Measurements from ENCODE around the gene ZNF106.

The ZNF106 gene

GRCh38 chr15:42378011-42378410 lies 112.9 kb downstream of the ZNF106 start:
- Histone ChIP-seq H3K36me3 (replicated peaks) (no peaks in the 10 kb centered on the region), H3K27ac (no peak overlapping the region), H3K4me3 (ENCODE audit: low read depth, low read length) (no peak overlapping the region), H3K27me3 (replicated peaks) (no peaks in the 10 kb centered on the region)
- in situ Hi-C loops (cut with HindIII; ENCODE audit: low pct_ligation_motif_present, low sequenced_read_pairs): no loop called here
- TF ChIP-seq, protein P1, sequence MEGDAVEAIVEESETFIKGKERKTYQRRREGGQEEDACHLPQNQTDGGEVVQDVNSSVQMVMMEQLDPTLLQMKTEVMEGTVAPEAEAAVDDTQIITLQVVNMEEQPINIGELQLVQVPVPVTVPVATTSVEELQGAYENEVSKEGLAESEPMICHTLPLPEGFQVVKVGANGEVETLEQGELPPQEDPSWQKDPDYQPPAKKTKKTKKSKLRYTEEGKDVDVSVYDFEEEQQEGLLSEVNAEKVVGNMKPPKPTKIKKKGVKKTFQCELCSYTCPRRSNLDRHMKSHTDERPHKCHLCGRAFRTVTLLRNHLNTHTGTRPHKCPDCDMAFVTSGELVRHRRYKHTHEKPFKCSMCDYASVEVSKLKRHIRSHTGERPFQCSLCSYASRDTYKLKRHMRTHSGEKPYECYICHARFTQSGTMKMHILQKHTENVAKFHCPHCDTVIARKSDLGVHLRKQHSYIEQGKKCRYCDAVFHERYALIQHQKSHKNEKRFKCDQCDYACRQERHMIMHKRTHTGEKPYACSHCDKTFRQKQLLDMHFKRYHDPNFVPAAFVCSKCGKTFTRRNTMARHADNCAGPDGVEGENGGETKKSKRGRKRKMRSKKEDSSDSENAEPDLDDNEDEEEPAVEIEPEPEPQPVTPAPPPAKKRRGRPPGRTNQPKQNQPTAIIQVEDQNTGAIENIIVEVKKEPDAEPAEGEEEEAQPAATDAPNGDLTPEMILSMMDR (IDR thresholded peaks at IDR 0.05; ENCODE audit: low read depth, low read length, missing control alignments): no peak
- no peak for DNase-seq

DNA sequence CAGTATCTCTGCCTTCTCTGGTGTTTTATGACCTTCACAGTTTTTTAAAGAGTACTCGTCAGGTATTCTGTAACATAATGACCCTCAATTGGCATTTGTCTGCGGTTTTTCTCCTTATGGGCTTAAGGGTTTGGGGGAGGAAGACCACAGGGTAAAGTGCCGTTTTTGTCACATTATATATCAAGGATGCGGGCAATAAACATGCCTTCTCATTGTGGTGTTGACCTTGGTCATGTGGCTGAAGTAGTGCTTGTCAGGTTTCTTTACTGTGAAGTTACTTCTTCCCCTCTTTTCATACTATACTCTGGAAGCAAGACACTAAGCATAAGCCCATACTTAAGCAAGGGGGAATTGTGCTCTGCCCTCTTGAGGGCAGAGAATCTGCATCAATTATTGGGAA lies 115.0 kb downstream of the ZNF106 start:
- no peaks in the 10 kb centered on the region for H3K36me3 ChIP-seq (replicated peaks)
- no peak for DNase-seq
- in situ Hi-C loops (cut with HindIII; ENCODE audit: low pct_ligation_motif_present, low sequenced_read_pairs): no loop called here
- no peaks in the 10 kb centered on the region for H3K27me3 ChIP-seq (replicated peaks)
- H3K27ac ChIP-seq: no peak overlapping the region
- TF ChIP-seq, protein P1 (IDR thresholded peaks at IDR 0.05; ENCODE audit: low read depth, low read length, missing control alignments): no peak
- no peak overlapping the region for H3K4me3 ChIP-seq (ENCODE audit: low read depth, low read length)

DNA sequence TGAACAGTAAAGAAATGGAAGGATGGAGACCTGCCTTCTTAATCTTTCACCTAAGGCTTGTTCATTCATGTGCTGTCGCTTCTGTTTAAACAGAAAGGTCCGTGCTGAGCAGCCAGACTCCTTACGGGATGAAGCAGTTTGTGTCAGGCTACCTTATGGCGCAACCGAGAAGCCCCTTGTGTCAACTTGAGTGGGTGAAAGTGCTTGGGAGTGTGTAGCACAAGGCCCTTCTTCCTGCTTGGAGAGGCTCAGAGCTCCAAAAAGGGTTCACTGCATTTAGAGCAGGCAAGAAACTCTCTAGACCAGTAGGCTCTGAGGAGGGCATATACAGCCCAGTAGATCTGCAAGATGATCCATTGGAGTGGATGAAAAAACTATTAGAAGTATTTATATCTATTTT lies 115.7 kb downstream of the ZNF106 start:
- no peaks in the 10 kb centered on the region for H3K36me3 ChIP-seq (replicated peaks)
- no peak overlapping the region for H3K4me3 ChIP-seq (ENCODE audit: low read depth, low read length)
- no peak overlapping the region for H3K27ac ChIP-seq
- no peaks in the 10 kb centered on the region for H3K27me3 ChIP-seq (replicated peaks)
- DNase-seq: no peak
- TF ChIP-seq, protein P1 (IDR thresholded peaks at IDR 0.05; ENCODE audit: low read depth, low read length, missing control alignments): no peak
- in situ Hi-C loops (cut with HindIII; ENCODE audit: low pct_ligation_motif_present, low sequenced_read_pairs): no loop called here

- Histone ChIP-seq H3K27me3 (replicated peaks) (no peaks in the 10 kb centered on the region), H3K36me3 (replicated peaks) (no peaks in the 10 kb centered on the region), H3K27ac (no peak overlapping the region), H3K4me3 (ENCODE audit: low read depth, low read length) (no peak overlapping the region)
- in situ Hi-C loops (cut with HindIII; ENCODE audit: low pct_ligation_motif_present, low sequenced_read_pairs): no loop called here
- DNase-seq: no peak
- TF ChIP-seq, protein P1 (IDR thresholded peaks at IDR 0.05; ENCODE audit: low read depth, low read length, missing control alignments): no peak
Observed at GRCh38 chr15:42374810-42375209, 116.1 kb downstream of the ZNF106 start.

GRCh38 chr15:42373936-42374335 lies 117.0 kb downstream of the ZNF106 start:
- in situ Hi-C loops (cut with HindIII; ENCODE audit: low pct_ligation_motif_present, low sequenced_read_pairs): no loop called here
- TF ChIP-seq, protein P1 (IDR thresholded peaks at IDR 0.05; ENCODE audit: low read depth, low read length, missing control alignments): no peak
- no peaks in the 10 kb centered on the region for H3K36me3 ChIP-seq (replicated peaks)
- H3K27ac ChIP-seq: no peak overlapping the region
- DNase-seq: no peak
- H3K4me3 ChIP-seq (ENCODE audit: low read depth, low read length): no peak overlapping the region
- H3K27me3 ChIP-seq (replicated peaks): no peaks in the 10 kb centered on the region

DNA sequence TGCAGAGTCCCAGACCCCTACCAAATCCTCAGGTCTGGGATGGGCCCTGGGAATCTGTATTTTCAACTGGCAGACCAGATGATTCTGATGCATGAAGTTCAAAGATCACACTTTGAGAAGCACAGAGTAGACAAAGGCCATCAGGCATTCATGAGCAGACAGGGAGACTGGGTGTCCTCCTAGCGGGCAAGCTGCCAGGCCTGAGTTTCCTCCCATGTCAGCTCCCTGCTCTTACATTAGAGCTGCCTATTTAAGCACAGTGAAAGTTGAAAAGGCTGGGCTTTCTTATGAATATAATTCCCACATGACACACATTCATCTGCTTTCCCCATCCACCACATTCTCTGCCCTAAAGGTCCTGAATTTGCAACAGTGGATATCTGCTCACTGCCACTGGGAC lies 117.7 kb downstream of the ZNF106 start:
- in situ Hi-C loops (cut with HindIII; ENCODE audit: low pct_ligation_motif_present, low sequenced_read_pairs): no loop called here
- Histone ChIP-seq H3K4me3 (ENCODE audit: low read depth, low read length) (no peak overlapping the region), H3K27ac (no peak overlapping the region), H3K36me3 (replicated peaks) (no peaks in the 10 kb centered on the region), H3K27me3 (replicated peaks) (no peaks in the 10 kb centered on the region)
- no peak for DNase-seq
- TF ChIP-seq, protein P1 (IDR thresholded peaks at IDR 0.05; ENCODE audit: low read depth, low read length, missing control alignments): no peak
